Measurements from ENCODE around the gene SUDS3. TPM values are rescaled to one million over a fixed set of nuclear protein-coding genes. Genes with fewer than 3 reads are reported as not detected.

SUDS3 gene
- total and polyA plus RNA-seq, 2 donors (not counting 1 experiment from before 2014, with no cell fraction given), result 12.1 to 53.9 TPM

GRCh38 chr12:118456741-118457140 lies 80.4 kb downstream of the SUDS3 start:
- Histone ChIP-seq H3K27me3 (replicated peaks in 1 of 4; ENCODE audit: control extremely low read depth in 1 of 4, control insufficient read depth in 3 of 4, insufficient read depth in 4 of 4, low read length in 3 of 4) (peaks cover 0 to 3% (median 0%) of the 10 kb centered on the region in 4 experiments), H3K4me1 (ENCODE audit: control insufficient read depth in 2 of 2, insufficient read depth in 2 of 2, low read length in 2 of 2) (no peaks in the 10 kb centered on the region), H3K9me3 (ENCODE audit: control extremely low read depth in 1 of 3, control insufficient read depth in 2 of 3, insufficient read depth in 1 of 3, low read length in 2 of 3) (no peaks in the 10 kb centered on the region), H3K79me2 (ENCODE audit: control insufficient read depth, insufficient read depth, low read length) (no peaks in the 10 kb centered on the region), H3K4me2 (replicated peaks; ENCODE audit: low read depth, low read length, poor library complexity, severe bottlenecking) (no peak overlapping the region), H3K9ac (ENCODE audit: low read length) (no peak overlapping the region), H3K36me3 (replicated peaks in 1 of 2; ENCODE audit: control extremely low read depth in 1 of 2, control insufficient read depth in 1 of 2, extremely low read depth in 1 of 2, insufficient read depth in 2 of 2, low read length in 1 of 2) (no peaks in the 10 kb centered on the region), H4K20me1 (ENCODE audit: control insufficient read depth, insufficient read depth, low read length, poor library complexity, severe bottlenecking) (no peaks in the 10 kb centered on the region), H3K4me3 (ENCODE audit: control extremely low read depth in 1 of 5, extremely low read depth in 1 of 5, insufficient read depth in 1 of 5, low read depth in 2 of 5, low read length in 4 of 5) (no peak overlapping the region), H2AFZ (ENCODE audit: insufficient read depth, low read depth, low read length, poor library complexity, severe bottlenecking) (no peak overlapping the region), H3K27ac (ENCODE audit: low read length in 2 of 2) (no peak overlapping the region)
- POLR2A ChIA-PET, result no interaction called here
- Mint-ChIP-seq H3K4me1 (no peaks in the 10 kb centered on the region), H3K27me3 (peaks cover 14% of the 10 kb centered on the region), H3K9me3 (ENCODE audit: insufficient read depth) (peaks cover 3% of the 10 kb centered on the region), H3K27ac (no peak overlapping the region), H3K4me3 (no peak overlapping the region)
- DNase-seq (no peak), ATAC-seq (ENCODE audit: low read depth) (no peak)
- intact Hi-C loops (cut with micrococcal nuclease), result no loop called here
- no peak for TF ChIP-seq EZH2 (IDR thresholded peaks at IDR 0.05; ENCODE audit: borderline replicate concordance, insufficient read depth, low read depth, low read length, poor library complexity, severe bottlenecking)
- no peak for TF ChIP-seq CTCF (IDR thresholded peaks at IDR 0.05)
- CTCF ChIA-PET, result no interaction called here

- ChIA-PET CTCF (no interaction called here), POLR2A (no interaction called here)
- Histone ChIP-seq H3K27me3 (replicated peaks in 1 of 4; ENCODE audit: control extremely low read depth in 1 of 4, control insufficient read depth in 3 of 4, insufficient read depth in 4 of 4, low read length in 3 of 4) (peaks cover 0 to 3% (median 0%) of the 10 kb centered on the region in 4 experiments), H3K27ac (ENCODE audit: low read length in 2 of 2) (no peak overlapping the region), H3K9me3 (ENCODE audit: control extremely low read depth in 1 of 3, control insufficient read depth in 2 of 3, insufficient read depth in 1 of 3, low read length in 2 of 3) (peaks cover 0 to 5% (median 0%) of the 10 kb centered on the region in 3 donors), H4K20me1 (ENCODE audit: control insufficient read depth, insufficient read depth, low read length, poor library complexity, severe bottlenecking) (no peaks in the 10 kb centered on the region), H3K4me2 (replicated peaks; ENCODE audit: low read depth, low read length, poor library complexity, severe bottlenecking) (no peak overlapping the region), H3K4me1 (ENCODE audit: control insufficient read depth in 2 of 2, insufficient read depth in 2 of 2, low read length in 2 of 2) (no peaks in the 10 kb centered on the region), H3K9ac (ENCODE audit: low read length) (no peak overlapping the region), H3K36me3 (replicated peaks in 1 of 2; ENCODE audit: control extremely low read depth in 1 of 2, control insufficient read depth in 1 of 2, extremely low read depth in 1 of 2, insufficient read depth in 2 of 2, low read length in 1 of 2) (no peaks in the 10 kb centered on the region), H3K79me2 (ENCODE audit: control insufficient read depth, insufficient read depth, low read length) (no peaks in the 10 kb centered on the region), H2AFZ (ENCODE audit: insufficient read depth, low read depth, low read length, poor library complexity, severe bottlenecking) (no peak overlapping the region), H3K4me3 (ENCODE audit: control extremely low read depth in 1 of 5, extremely low read depth in 1 of 5, insufficient read depth in 1 of 5, low read depth in 2 of 5, low read length in 4 of 5) (no peak overlapping the region)
- intact Hi-C loops (cut with micrococcal nuclease), result no loop called here
- peaks cover 18% of the 10 kb centered on the region for H3K27me3 Mint-ChIP-seq
- no peaks in the 10 kb centered on the region for H3K4me1 Mint-ChIP-seq
- DNase-seq, result no peak
- H3K9me3 Mint-ChIP-seq (ENCODE audit: insufficient read depth), result peaks cover 3% of the 10 kb centered on the region
- WGBS (ENCODE audit: insufficient coverage), result 90% methylated on average over 4 of the region's 4 CpGs
- H3K27ac Mint-ChIP-seq, result no peak overlapping the region
- ATAC-seq (ENCODE audit: low read depth), result no peak
- H3K4me3 Mint-ChIP-seq, result no peak overlapping the region
- TF ChIP-seq CTCF (IDR thresholded peaks at IDR 0.05) (no peak), EZH2 (IDR thresholded peaks at IDR 0.05; ENCODE audit: borderline replicate concordance, insufficient read depth, low read depth, low read length, poor library complexity, severe bottlenecking) (no peak)
Measured at GRCh38 chr12:118459110-118459509, 82.8 kb downstream of the SUDS3 start.
